Measurements from ENCODE around the gene DLGAP4. TPM values are rescaled to one million over a fixed set of nuclear protein-coding genes. Genes with fewer than 3 reads are reported as not detected.

Gene DLGAP4
- total and polyA plus RNA-seq, 2 of the 13 experiments (the other 11 are each of a cell fraction or from before 2014, with no cell fraction given) = 15.2 to 26.7 TPM

DNA sequence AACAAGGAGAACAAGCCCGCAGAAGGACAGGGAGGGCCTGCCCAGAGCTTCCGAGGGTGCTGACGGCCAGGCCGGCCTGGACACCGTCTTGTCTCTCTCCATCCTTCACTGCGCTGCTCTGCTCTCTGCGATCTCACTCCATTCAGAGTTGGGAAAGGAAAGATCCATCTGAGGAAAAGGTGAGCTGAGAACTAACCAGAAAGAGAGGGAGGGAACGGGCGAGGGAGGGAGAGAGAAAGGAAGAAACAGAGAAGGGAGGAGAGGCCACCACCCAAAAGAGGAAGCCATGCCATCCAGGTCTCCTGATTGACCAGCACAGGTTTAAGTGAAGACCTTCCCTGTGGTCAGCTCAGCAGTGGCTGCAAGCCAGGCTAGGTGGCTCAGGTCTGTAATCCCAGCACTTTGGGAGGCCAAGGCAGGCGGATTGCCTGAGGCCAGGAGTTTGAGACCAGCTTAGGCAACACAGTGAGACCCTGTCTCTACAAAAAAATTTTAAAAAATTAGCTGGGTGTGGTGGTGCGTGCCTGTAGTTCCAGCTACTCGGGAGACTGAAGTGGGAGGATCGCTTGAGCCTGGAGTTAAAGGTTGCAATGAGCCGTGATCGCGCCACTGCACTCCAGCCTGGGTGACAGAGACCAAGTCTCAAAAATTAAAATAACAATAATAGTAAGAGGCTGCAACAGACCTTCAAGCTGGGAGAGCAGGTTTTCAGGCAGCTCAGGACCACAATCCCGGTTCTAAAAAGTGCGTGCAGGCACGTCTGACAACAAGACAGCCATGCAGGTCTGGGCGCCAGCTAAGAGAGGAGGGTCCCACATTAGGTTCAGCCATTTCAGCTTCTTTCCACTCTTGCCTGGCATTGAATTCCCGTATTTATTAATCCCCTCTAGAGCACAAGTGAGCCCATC lies 34.2 kb upstream of the DLGAP4 start (continued):
- TF ChIP-seq, protein P1, sequence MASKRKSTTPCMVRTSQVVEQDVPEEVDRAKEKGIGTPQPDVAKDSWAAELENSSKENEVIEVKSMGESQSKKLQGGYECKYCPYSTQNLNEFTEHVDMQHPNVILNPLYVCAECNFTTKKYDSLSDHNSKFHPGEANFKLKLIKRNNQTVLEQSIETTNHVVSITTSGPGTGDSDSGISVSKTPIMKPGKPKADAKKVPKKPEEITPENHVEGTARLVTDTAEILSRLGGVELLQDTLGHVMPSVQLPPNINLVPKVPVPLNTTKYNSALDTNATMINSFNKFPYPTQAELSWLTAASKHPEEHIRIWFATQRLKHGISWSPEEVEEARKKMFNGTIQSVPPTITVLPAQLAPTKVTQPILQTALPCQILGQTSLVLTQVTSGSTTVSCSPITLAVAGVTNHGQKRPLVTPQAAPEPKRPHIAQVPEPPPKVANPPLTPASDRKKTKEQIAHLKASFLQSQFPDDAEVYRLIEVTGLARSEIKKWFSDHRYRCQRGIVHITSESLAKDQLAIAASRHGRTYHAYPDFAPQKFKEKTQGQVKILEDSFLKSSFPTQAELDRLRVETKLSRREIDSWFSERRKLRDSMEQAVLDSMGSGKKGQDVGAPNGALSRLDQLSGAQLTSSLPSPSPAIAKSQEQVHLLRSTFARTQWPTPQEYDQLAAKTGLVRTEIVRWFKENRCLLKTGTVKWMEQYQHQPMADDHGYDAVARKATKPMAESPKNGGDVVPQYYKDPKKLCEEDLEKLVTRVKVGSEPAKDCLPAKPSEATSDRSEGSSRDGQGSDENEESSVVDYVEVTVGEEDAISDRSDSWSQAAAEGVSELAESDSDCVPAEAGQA (IDR thresholded peaks at IDR 0.05; ENCODE audit: low read depth) = no peak
- TF ChIP-seq, protein P1 (CRISPR knock-in tag; IDR thresholded peaks at IDR 0.05; ENCODE audit: borderline replicate concordance) = no peak
- TF ChIP-seq CREM (IDR thresholded peaks at IDR 0.05) (no peak), CREM (CRISPR knock-in tag; IDR thresholded peaks at IDR 0.05) (no peak), ZNF234 (CRISPR knock-in tag; conservative IDR thresholded peaks at IDR 0.05) (no peak), NONO (IDR thresholded peaks at IDR 0.05) (no peak), NONO (CRISPR knock-in tag; conservative IDR thresholded peaks at IDR 0.05) (no peak), ZNF232 (CRISPR knock-in tag; IDR thresholded peaks at IDR 0.05; ENCODE audit: borderline replicate concordance) (no peak), SP140L (CRISPR knock-in tag; IDR thresholded peaks at IDR 0.05; ENCODE audit: borderline replicate concordance) (no peak), EZH2 (conservative IDR thresholded peaks at IDR 0.05; ENCODE audit: low read depth, low read length) (no peak), ZNF329 (CRISPR knock-in tag; IDR thresholded peaks at IDR 0.05; ENCODE audit: low read depth) (0 out of 2 replicates have a peak, but pooled peaks have one; percentile 14), ZNF136 (CRISPR knock-in tag; IDR thresholded peaks at IDR 0.05; ENCODE audit: low read depth) (0 out of 2 replicates have a peak, but pooled peaks have one; percentile 50), CCDC6 (CRISPR knock-in tag; IDR thresholded peaks at IDR 0.05) (no peak), DMAP1 (CRISPR knock-in tag; IDR thresholded peaks at IDR 0.05) (no peak; the same call in 1 of the 2 replicates), KDM6A (CRISPR knock-in tag; IDR thresholded peaks at IDR 0.05; ENCODE audit: low read depth) (no peak)
- TF ChIP-seq, protein P2, sequence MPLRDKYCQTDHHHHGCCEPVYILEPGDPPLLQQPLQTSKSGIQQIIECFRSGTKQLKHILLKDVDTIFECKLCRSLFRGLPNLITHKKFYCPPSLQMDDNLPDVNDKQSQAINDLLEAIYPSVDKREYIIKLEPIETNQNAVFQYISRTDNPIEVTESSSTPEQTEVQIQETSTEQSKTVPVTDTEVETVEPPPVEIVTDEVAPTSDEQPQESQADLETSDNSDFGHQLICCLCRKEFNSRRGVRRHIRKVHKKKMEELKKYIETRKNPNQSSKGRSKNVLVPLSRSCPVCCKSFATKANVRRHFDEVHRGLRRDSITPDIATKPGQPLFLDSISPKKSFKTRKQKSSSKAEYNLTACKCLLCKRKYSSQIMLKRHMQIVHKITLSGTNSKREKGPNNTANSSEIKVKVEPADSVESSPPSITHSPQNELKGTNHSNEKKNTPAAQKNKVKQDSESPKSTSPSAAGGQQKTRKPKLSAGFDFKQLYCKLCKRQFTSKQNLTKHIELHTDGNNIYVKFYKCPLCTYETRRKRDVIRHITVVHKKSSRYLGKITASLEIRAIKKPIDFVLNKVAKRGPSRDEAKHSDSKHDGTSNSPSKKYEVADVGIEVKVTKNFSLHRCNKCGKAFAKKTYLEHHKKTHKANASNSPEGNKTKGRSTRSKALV (CRISPR knock-in tag; IDR thresholded peaks at IDR 0.05) = no peak
- TF ChIP-seq, protein P3, sequence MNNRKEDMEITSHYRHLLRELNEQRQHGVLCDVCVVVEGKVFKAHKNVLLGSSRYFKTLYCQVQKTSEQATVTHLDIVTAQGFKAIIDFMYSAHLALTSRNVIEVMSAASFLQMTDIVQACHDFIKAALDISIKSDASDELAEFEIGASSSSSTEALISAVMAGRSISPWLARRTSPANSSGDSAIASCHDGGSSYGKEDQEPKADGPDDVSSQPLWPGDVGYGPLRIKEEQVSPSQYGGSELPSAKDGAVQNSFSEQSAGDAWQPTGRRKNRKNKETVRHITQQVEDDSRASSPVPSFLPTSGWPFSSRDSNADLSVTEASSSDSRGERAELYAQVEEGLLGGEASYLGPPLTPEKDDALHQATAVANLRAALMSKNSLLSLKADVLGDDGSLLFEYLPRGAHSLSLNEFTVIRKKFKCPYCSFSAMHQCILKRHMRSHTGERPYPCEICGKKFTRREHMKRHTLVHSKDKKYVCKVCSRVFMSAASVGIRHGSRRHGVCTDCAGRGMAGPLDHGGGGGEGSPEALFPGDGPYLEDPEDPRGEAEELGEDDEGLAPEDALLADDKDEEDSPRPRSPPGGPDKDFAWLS (CRISPR knock-in tag; IDR thresholded peaks at IDR 0.05; ENCODE audit: borderline replicate concordance) = peak; percentile 11; the same call in 1 of the 2 replicates
- TF ChIP-seq, protein P4, sequence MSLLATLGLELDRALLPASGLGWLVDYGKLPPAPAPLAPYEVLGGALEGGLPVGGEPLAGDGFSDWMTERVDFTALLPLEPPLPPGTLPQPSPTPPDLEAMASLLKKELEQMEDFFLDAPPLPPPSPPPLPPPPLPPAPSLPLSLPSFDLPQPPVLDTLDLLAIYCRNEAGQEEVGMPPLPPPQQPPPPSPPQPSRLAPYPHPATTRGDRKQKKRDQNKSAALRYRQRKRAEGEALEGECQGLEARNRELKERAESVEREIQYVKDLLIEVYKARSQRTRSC (CRISPR knock-in tag; IDR thresholded peaks at IDR 0.05; ENCODE audit: low read depth) = no peak

Data from HepG2 (cell line).